NOMO-1 treated with DMSO at 0.1 percent for 48 hours (cell line): ENCODE results near the gene MRPL1.
"Not testable (repeated sequence)": the region's sequence is repeated elsewhere in the genome, so short reads cannot be mapped to it uniquely, and the experiment has no call there.

ENCODE experiments used
- DNase-seq: peaks from one replicate; lab custom pipeline; 2025; ENCODE audit not compliant: unreplicated experiment; lab: John Stamatoyannopoulos, UW

The MRPL1 gene

GRCh38 chr4:77963004-77963403, 100.4 kb downstream of the MRPL1 start:
- no peak for DNase-seq

- DNase-seq: not testable (repeated sequence)
These were observed 111.0 kb downstream of the MRPL1 start for GRCh38 chr4:77973657-77974056.

- not testable (repeated sequence) for DNase-seq
These were observed 120.4 kb downstream of the MRPL1 start for GRCh38 chr4:77982900-77983540.

- DNase-seq: not testable (repeated sequence)
These were observed 121.1 kb downstream of the MRPL1 start for GRCh38 chr4:77983612-77984311.

DNA sequence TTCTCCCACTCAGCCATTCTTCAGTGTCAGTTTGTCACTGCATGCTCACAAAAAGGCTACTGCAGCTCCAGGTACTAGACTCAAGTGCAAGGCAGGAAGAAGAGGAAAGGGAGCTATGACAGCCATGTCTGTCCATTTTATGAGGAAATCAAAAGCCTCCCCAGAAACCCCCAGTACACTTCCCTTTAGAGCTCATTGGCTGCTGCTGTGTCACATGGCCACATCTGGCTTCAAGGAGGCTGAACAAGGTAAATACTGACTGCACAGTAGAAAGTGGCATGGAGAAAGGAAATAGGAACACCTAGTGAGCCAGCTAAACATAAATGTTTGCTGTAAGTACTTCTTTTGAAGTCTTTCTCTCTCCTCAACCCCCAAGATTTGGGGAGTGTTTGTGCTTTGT, 127.3 kb downstream of the MRPL1 start:
- DNase-seq: no peak

- DNase-seq: no peak
These were observed 127.8 kb downstream of the MRPL1 start for GRCh38 chr4:77990456-77990855.

- DNase-seq: no peak
These were observed 128.3 kb downstream of the MRPL1 start for GRCh38 chr4:77990904-77991358.

- no peak for DNase-seq
These were observed 130.0 kb downstream of the MRPL1 start for GRCh38 chr4:77992581-77992980.

GRCh38 chr4:77994194-77994721, 131.6 kb downstream of the MRPL1 start:
- no peak for DNase-seq

- no peak for DNase-seq
These were observed 133.4 kb downstream of the MRPL1 start for GRCh38 chr4:77996076-77996475.

- no peak for DNase-seq
These were observed 138.9 kb downstream of the MRPL1 start for GRCh38 chr4:78001531-78001930.

- no peak for DNase-seq
These were observed 139.6 kb downstream of the MRPL1 start for GRCh38 chr4:78002260-78002659.
